ENCODE measurements around the gene BACE2. TPM values are rescaled to one million over a fixed set of nuclear protein-coding genes. Genes with fewer than 3 reads are reported as not detected.

Gene BACE2
- polyA plus RNA-seq, 1 donor from 2014 or later, result 0.32 TPM

DNA sequence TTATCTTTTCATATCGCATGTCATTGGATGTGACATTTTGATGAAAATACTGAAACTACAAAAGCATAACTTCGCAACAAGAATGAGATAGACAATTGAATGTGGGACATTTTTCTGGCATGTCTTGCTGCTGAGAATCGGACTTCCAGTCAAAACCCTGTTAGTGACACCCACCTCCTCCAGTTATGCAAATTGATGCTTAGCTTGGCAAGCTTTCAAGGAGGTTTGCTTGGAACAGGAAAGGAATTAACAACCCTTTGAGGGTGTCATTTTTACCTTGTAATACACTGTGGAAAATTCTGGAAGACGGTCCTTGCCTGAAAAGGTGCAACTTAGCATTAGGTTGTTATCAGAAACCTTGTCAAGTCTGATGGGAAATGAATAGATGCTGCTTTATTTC lies 109.9 kb downstream of the BACE2 start:
- no peak overlapping the region for H3K9ac ChIP-seq (ENCODE audit: low read length)
- no peak for TF ChIP-seq RAD21 (conservative IDR thresholded peaks at IDR 0.05)
- TF ChIP-seq SMC3 (conservative IDR thresholded peaks at IDR 0.05; ENCODE audit: poor library complexity), result no peak
- TF ChIP-seq POLR2AphosphoS5 (IDR thresholded peaks at IDR 0.05), result no peak
- no peak for TF ChIP-seq EZH2 (IDR thresholded peaks at IDR 0.05; ENCODE audit: borderline replicate concordance, insufficient read depth, low read length, poor library complexity, severe bottlenecking)
- TF ChIP-seq, protein P1, sequence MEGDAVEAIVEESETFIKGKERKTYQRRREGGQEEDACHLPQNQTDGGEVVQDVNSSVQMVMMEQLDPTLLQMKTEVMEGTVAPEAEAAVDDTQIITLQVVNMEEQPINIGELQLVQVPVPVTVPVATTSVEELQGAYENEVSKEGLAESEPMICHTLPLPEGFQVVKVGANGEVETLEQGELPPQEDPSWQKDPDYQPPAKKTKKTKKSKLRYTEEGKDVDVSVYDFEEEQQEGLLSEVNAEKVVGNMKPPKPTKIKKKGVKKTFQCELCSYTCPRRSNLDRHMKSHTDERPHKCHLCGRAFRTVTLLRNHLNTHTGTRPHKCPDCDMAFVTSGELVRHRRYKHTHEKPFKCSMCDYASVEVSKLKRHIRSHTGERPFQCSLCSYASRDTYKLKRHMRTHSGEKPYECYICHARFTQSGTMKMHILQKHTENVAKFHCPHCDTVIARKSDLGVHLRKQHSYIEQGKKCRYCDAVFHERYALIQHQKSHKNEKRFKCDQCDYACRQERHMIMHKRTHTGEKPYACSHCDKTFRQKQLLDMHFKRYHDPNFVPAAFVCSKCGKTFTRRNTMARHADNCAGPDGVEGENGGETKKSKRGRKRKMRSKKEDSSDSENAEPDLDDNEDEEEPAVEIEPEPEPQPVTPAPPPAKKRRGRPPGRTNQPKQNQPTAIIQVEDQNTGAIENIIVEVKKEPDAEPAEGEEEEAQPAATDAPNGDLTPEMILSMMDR (IDR thresholded peaks at IDR 0.05; ENCODE audit: poor library complexity, severe bottlenecking), result no peak
- TF ChIP-seq, protein P2, sequence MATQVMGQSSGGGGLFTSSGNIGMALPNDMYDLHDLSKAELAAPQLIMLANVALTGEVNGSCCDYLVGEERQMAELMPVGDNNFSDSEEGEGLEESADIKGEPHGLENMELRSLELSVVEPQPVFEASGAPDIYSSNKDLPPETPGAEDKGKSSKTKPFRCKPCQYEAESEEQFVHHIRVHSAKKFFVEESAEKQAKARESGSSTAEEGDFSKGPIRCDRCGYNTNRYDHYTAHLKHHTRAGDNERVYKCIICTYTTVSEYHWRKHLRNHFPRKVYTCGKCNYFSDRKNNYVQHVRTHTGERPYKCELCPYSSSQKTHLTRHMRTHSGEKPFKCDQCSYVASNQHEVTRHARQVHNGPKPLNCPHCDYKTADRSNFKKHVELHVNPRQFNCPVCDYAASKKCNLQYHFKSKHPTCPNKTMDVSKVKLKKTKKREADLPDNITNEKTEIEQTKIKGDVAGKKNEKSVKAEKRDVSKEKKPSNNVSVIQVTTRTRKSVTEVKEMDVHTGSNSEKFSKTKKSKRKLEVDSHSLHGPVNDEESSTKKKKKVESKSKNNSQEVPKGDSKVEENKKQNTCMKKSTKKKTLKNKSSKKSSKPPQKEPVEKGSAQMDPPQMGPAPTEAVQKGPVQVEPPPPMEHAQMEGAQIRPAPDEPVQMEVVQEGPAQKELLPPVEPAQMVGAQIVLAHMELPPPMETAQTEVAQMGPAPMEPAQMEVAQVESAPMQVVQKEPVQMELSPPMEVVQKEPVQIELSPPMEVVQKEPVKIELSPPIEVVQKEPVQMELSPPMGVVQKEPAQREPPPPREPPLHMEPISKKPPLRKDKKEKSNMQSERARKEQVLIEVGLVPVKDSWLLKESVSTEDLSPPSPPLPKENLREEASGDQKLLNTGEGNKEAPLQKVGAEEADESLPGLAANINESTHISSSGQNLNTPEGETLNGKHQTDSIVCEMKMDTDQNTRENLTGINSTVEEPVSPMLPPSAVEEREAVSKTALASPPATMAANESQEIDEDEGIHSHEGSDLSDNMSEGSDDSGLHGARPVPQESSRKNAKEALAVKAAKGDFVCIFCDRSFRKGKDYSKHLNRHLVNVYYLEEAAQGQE (IDR thresholded peaks at IDR 0.05; ENCODE audit: borderline replicate concordance), result no peak
- no peak for TF ChIP-seq TAF1 (IDR thresholded peaks at IDR 0.05; ENCODE audit: low read depth)
- no peaks in the 10 kb centered on the region for H3K27me3 ChIP-seq (ENCODE audit: insufficient read depth, low read depth, low read length)
- H3K4me2 ChIP-seq (ENCODE audit: low read length), result no peak overlapping the region
- no peak overlapping the region for H2AFZ ChIP-seq (ENCODE audit: low read depth, low read length)
- no peak overlapping the region for H3K4me3 ChIP-seq (ENCODE audit: low read length)
- H4K20me1 ChIP-seq (ENCODE audit: insufficient read depth), result no peaks in the 10 kb centered on the region
- no peak overlapping the region for H3K27ac ChIP-seq (ENCODE audit: low read length)
- no peaks in the 10 kb centered on the region for H3K36me3 ChIP-seq (ENCODE audit: insufficient read depth, low read length)
- H3K9me3 ChIP-seq (ENCODE audit: low read length), result no peaks in the 10 kb centered on the region
- no peaks in the 10 kb centered on the region for H3K79me2 ChIP-seq (replicated peaks; ENCODE audit: insufficient read depth, low read length)
- no peaks in the 10 kb centered on the region for H3F3A ChIP-seq (ENCODE audit: insufficient read depth, low read length, poor library complexity, severe bottlenecking)
- H3K9me2 ChIP-seq (ENCODE audit: insufficient read depth, low read length), result no peaks in the 10 kb centered on the region

DNA sequence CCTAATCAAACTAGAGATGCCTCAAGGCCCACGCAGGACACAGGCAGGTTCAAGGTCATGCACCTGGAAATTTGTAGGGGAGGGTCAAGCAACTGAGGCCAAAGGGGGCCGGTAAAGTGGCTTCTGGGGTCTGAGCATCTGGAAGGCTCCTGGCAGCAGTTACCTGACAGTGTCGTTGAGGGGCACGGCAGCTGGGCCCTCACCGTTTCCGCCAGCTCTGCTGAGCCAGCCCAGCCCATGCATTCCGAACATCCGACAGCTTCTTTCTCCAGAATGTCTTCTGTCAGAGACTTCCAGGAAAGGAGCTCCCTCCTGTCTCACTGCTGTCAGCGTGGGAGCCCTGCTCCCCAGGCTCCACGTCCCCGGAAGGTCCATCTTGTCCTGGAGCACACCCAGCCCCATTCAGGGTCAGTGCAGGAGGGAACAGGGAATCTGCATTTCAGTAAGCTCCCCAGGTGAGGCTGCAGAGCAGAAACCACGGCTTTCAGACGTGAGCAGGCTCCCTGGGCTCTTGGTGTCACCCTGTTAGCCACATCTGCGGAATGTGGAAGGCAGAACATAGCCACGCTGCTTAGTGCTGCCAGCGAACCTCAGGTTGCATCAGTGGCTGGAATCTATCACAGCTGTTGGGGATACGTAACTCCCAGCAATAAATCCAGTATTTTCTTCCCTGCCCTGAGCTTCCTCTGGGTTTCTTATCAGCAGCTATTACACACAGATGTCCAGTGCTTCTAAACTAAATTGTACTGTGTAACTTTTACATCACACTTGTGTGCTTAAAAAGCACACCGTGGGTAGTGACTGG lies 112.4 kb downstream of the BACE2 start:
- no peak overlapping the region for H3K4me3 ChIP-seq (ENCODE audit: low read length)
- no peak overlapping the region for H2AFZ ChIP-seq (ENCODE audit: low read depth, low read length)
- no peaks in the 10 kb centered on the region for H3F3A ChIP-seq (ENCODE audit: insufficient read depth, low read length, poor library complexity, severe bottlenecking)
- no peaks in the 10 kb centered on the region for H3K9me2 ChIP-seq (ENCODE audit: insufficient read depth, low read length)
- no peak overlapping the region for H3K4me2 ChIP-seq (ENCODE audit: low read length)
- H3K27me3 ChIP-seq (ENCODE audit: insufficient read depth, low read depth, low read length), result no peaks in the 10 kb centered on the region
- no peaks in the 10 kb centered on the region for H4K20me1 ChIP-seq (ENCODE audit: insufficient read depth)
- no peak overlapping the region for H3K27ac ChIP-seq (ENCODE audit: low read length)
- TF ChIP-seq MXI1 (conservative IDR thresholded peaks at IDR 0.05; ENCODE audit: poor library complexity, severe bottlenecking) (no peak), RAD21 (conservative IDR thresholded peaks at IDR 0.05) (no peak), EP300 (conservative IDR thresholded peaks at IDR 0.05; ENCODE audit: poor library complexity, severe bottlenecking) (no peak), TAF1 (IDR thresholded peaks at IDR 0.05; ENCODE audit: low read depth) (no peak), SMC3 (conservative IDR thresholded peaks at IDR 0.05; ENCODE audit: poor library complexity) (no peak), POLR2AphosphoS5 (IDR thresholded peaks at IDR 0.05) (no peak), EZH2 (IDR thresholded peaks at IDR 0.05; ENCODE audit: borderline replicate concordance, insufficient read depth, low read length, poor library complexity, severe bottlenecking) (no peak)
- TF ChIP-seq, protein P2 (IDR thresholded peaks at IDR 0.05; ENCODE audit: borderline replicate concordance), result no peak
- TF ChIP-seq, protein P1 (IDR thresholded peaks at IDR 0.05; ENCODE audit: poor library complexity, severe bottlenecking), result no peak
- no peak overlapping the region for H3K9ac ChIP-seq (ENCODE audit: low read length)
- no peaks in the 10 kb centered on the region for H3K79me2 ChIP-seq (replicated peaks; ENCODE audit: insufficient read depth, low read length)
- H3K36me3 ChIP-seq (ENCODE audit: insufficient read depth, low read length), result no peaks in the 10 kb centered on the region
- no peaks in the 10 kb centered on the region for H3K9me3 ChIP-seq (ENCODE audit: low read length)
